GM23338 (cell line): Measurements from ENCODE around the gene ZBED5. TPM values are rescaled to one million over a fixed set of nuclear protein-coding genes. Genes with fewer than 3 reads are reported as not detected.

Experiments
- ATAC-seq: fragments of 200-7000 bp; cut with Tn5 transposase; 3 replicates; pipeline ENCODE4 v1.9.1; 2020
- DNase-seq: peaks from one replicate; pipeline ENCODE4 v3.0.0-alpha.2; 2015; ENCODE audit warnings: low spot score
- H2AFZ ChIP-seq: fragments of 200-600 bp; sonication (generic); 2 replicates; pipeline ENCODE4 v1.8.0; 2016; ENCODE audit warnings: antibody characterized with exemption, mild to moderate bottlenecking, moderate library complexity
- H3F3A ChIP-seq: fragments of 200-600 bp; sonication (generic); replicated peaks from 2 replicates; pipeline ENCODE4 v1.8.0; 2017; ENCODE audit warnings: antibody characterized with exemption, mixed run types, low read depth
- H3K27ac ChIP-seq: fragments of 200-600 bp; sonication (generic); 2 replicates; pipeline ENCODE4 v1.6.1; 2016; ENCODE audit warnings: low read depth
- H3K27me3 ChIP-seq: fragments of 200-600 bp; sonication (generic); 2 replicates; pipeline ENCODE4 v1.8.0; 2016; ENCODE audit warnings: mild to moderate bottlenecking, mixed run types, moderate library complexity; ENCODE audit not compliant: insufficient read depth
- H3K36me3 ChIP-seq: fragments of 200-600 bp; sonication (generic); 2 replicates; pipeline ENCODE4 v1.8.0; 2016; ENCODE audit warnings: mild to moderate bottlenecking; ENCODE audit not compliant: insufficient read depth
- H3K4me1 ChIP-seq: fragments of 200-600 bp; sonication (generic); 2 replicates; pipeline ENCODE4 v1.8.0; 2016; ENCODE audit warnings: mild to moderate bottlenecking, moderate library complexity; ENCODE audit not compliant: insufficient read depth
- H3K4me2 ChIP-seq: fragments of 200-600 bp; sonication (generic); 2 replicates; pipeline ENCODE4 v1.7.1; 2017; ENCODE audit warnings: mixed run types
- H3K4me3 ChIP-seq: fragments of 200-600 bp; sonication (generic); 2 replicates; pipeline ENCODE4 v1.6.1; 2016; ENCODE audit warnings: mixed run types
- H3K79me2 ChIP-seq: fragments of 200-600 bp; sonication (generic); replicated peaks from 2 replicates; pipeline ENCODE4 v1.8.0; 2017; ENCODE audit warnings: mild to moderate bottlenecking; ENCODE audit not compliant: insufficient read depth
- H3K9me2 ChIP-seq: fragments of 200-600 bp; sonication (generic); 2 replicates; pipeline ENCODE4 v1.8.0; 2017; ENCODE audit not compliant: insufficient read depth
- H4K20me1 ChIP-seq: fragments of 200-600 bp; sonication (generic); replicated peaks from 2 replicates; pipeline ENCODE4 v1.8.0; 2017; ENCODE audit warnings: mild to moderate bottlenecking; ENCODE audit not compliant: insufficient read depth
- H3K27ac Mint-ChIP-seq: 2 replicates; pipeline ENCODE4 v1.8.0; 2020; ENCODE audit warnings: inconsistent platforms, mild to moderate bottlenecking, moderate library complexity, mixed read lengths
- H3K27me3 Mint-ChIP-seq: 3 replicates; pipeline ENCODE4 v1.8.0; 2022; ENCODE audit warnings: low read depth, mild to moderate bottlenecking, moderate library complexity, mixed read lengths, inconsistent platforms; ENCODE audit not compliant: insufficient read depth, poor library complexity
- H3K36me3 Mint-ChIP-seq: 3 replicates; pipeline ENCODE4 v1.8.0; 2021; ENCODE audit warnings: low read depth, mild to moderate bottlenecking, inconsistent platforms, moderate library complexity, mixed read lengths
- H3K4me1 Mint-ChIP-seq: 3 replicates; pipeline ENCODE4 v1.8.0; 2020; ENCODE audit warnings: mild to moderate bottlenecking, inconsistent platforms, mixed read lengths
- H3K4me3 Mint-ChIP-seq: 3 replicates; pipeline ENCODE4 v1.8.0; 2021; ENCODE audit warnings: moderate library complexity, mild to moderate bottlenecking, inconsistent platforms, mixed read lengths
- H3K9me3 Mint-ChIP-seq: 3 replicates; pipeline ENCODE4 v1.8.0; 2020; ENCODE audit warnings: moderate library complexity, mild to moderate bottlenecking, inconsistent platforms, mixed read lengths
- CREB1 ChIP-seq: fragments of 250-450 bp; sonication (Bioruptor Pico); IDR thresholded peaks from 2 replicates; pipeline ENCODE4 v1.5.0; 2020; ENCODE audit warnings: low read depth, mild to moderate bottlenecking, moderate library complexity
- EZH2 ChIP-seq: fragments of 200-600 bp; sonication (generic); IDR thresholded peaks from one replicate; pipeline ENCODE4 v1.8.0; 2017; ENCODE audit warnings: antibody characterized with exemption, mild to moderate bottlenecking, low read depth; ENCODE audit not compliant: unreplicated experiment
- EZH2phosphoT487 ChIP-seq: fragments of 200-600 bp; sonication (generic); IDR thresholded peaks from one replicate; pipeline ENCODE4 v1.8.1; 2018; ENCODE audit warnings: antibody characterized with exemption; ENCODE audit not compliant: unreplicated experiment
- JUNB ChIP-seq: IDR thresholded peaks from one replicate; pipeline ENCODE4 v1.6.1; 2016; ENCODE audit warnings: antibody characterized with exemption; ENCODE audit not compliant: unreplicated experiment
- NANOG ChIP-seq: IDR thresholded peaks from 2 replicates; pipeline ENCODE4 v1.6.1; 2016; ENCODE audit warnings: antibody characterized with exemption, borderline replicate concordance
- POLR2AphosphoS5 ChIP-seq: IDR thresholded peaks from 2 replicates; pipeline ENCODE4 v1.6.1; 2016; ENCODE audit warnings: antibody characterized with exemption, low read depth
- STAT1 ChIP-seq: IDR thresholded peaks from one replicate; pipeline ENCODE4 v1.6.1; 2016; ENCODE audit warnings: antibody characterized with exemption; ENCODE audit not compliant: unreplicated experiment
- ZNF114 ChIP-seq: fragments of 250-450 bp; sonication (Bioruptor Pico); IDR thresholded peaks from 2 replicates; pipeline ENCODE4 v1.5.0; 2020; ENCODE audit warnings: mild to moderate bottlenecking, moderate library complexity
- ZNF331 ChIP-seq: fragments of 250-450 bp; sonication (Bioruptor Pico); IDR thresholded peaks from 2 replicates; pipeline ENCODE4 v1.5.0; 2020; ENCODE audit warnings: low read depth, mild to moderate bottlenecking, moderate library complexity
- polyA plus RNA-seq: library from polyadenylated mRNA; unstranded; fragments of >200 nt; fragmentation: Nextera tagmentation; extraction: Ambion mirVana; gene quantifications from 2 replicates; pipeline ENCODE4 v1.2.1, GENCODE V29; 2016
- total RNA-seq: library from RNA; depleted of rRNA; stranded (reverse); fragments of >200 nt; shearing (Covaris generic); gene quantifications from 2 replicates; pipeline ENCODE4 v1.2.3, GENCODE V29; 2014
- TF ChIP-seq, protein P1 (sequence below): fragments of 250-450 bp; sonication (Bioruptor Pico); IDR thresholded peaks from 2 replicates; pipeline ENCODE4 v1.5.0; 2020; ENCODE audit warnings: mild to moderate bottlenecking, moderate library complexity
- TF ChIP-seq, protein P2 (sequence below), 2 experiments: fragments of 200-600 bp in 1 of 2; sonication (generic) in 1 of 2; conservative IDR thresholded peaks; 2 replicates each; pipeline versions ENCODE4 v1.5.1 to v1.6.1; 2016 to 2017; ENCODE audit warnings: antibody characterized with exemption in 2 of 2, low read depth in 2 of 2, mild to moderate bottlenecking in 2 of 2, moderate library complexity in 1 of 2
- TF ChIP-seq, protein P3 (sequence below): IDR thresholded peaks from 2 replicates; pipeline ENCODE4 v1.6.1; 2016; ENCODE audit warnings: antibody characterized with exemption
- TF ChIP-seq, protein P4 (sequence below): IDR thresholded peaks from one replicate; pipeline ENCODE4 v1.6.1; 2018; ENCODE audit warnings: antibody characterized with exemption; ENCODE audit not compliant: unreplicated experiment

ZBED5 gene
- total and polyA plus RNA-seq, 2 experiments from 2014 or later: 54.1 to 56.3 TPM

DNA sequence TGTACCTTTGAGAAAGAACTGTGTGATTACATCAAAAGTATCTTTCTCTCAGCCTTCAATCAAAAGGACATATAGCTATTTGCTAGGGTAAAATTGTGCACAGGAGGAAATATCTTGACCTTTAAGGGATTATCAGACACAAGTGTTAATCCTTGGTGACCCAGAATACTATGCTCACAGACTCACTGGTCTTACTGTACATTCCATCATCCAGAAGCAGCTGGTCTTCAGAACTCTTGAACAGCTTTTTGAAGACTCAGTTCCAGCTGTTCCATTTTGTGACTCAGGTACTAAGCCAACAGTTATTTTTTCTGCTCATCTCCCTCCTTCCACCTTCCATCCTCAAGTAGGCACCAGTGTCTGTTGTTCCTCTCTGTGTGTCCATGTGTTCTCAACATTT lies 19.8 kb downstream of the ZBED5 start:
- no peaks in the 10 kb centered on the region; the same call in 1 of the 2 replicates for H3K4me1 ChIP-seq
- Mint-ChIP-seq H3K9me3 (no peaks in the 10 kb centered on the region), H3K4me3 (no peak overlapping the region), H3K27ac (no peak overlapping the region), H3K27me3 (peaks cover 2% of the 10 kb centered on the region), H3K4me1 (no peaks in the 10 kb centered on the region), H3K36me3 (no peaks in the 10 kb centered on the region)
- no peaks in the 10 kb centered on the region for H3F3A ChIP-seq
- H3K4me3 ChIP-seq: no peak overlapping the region
- H3K9me2 ChIP-seq: no peaks in the 10 kb centered on the region
- H2AFZ ChIP-seq: no peak overlapping the region
- no peak overlapping the region for H3K27ac ChIP-seq
- H3K27me3 ChIP-seq: no peaks in the 10 kb centered on the region
- H3K36me3 ChIP-seq: no peaks in the 10 kb centered on the region
- ATAC-seq: no peak
- TF ChIP-seq NANOG (no peak), CREB1 (CRISPR knock-in tag) (no peak), STAT1 (no peak), JUNB (no peak), ZNF331 (no peak), POLR2AphosphoS5 (no peak), ZNF114 (CRISPR knock-in tag) (no peak), EZH2phosphoT487 (no peak), EZH2 (no peak)
- TF ChIP-seq, protein P1, sequence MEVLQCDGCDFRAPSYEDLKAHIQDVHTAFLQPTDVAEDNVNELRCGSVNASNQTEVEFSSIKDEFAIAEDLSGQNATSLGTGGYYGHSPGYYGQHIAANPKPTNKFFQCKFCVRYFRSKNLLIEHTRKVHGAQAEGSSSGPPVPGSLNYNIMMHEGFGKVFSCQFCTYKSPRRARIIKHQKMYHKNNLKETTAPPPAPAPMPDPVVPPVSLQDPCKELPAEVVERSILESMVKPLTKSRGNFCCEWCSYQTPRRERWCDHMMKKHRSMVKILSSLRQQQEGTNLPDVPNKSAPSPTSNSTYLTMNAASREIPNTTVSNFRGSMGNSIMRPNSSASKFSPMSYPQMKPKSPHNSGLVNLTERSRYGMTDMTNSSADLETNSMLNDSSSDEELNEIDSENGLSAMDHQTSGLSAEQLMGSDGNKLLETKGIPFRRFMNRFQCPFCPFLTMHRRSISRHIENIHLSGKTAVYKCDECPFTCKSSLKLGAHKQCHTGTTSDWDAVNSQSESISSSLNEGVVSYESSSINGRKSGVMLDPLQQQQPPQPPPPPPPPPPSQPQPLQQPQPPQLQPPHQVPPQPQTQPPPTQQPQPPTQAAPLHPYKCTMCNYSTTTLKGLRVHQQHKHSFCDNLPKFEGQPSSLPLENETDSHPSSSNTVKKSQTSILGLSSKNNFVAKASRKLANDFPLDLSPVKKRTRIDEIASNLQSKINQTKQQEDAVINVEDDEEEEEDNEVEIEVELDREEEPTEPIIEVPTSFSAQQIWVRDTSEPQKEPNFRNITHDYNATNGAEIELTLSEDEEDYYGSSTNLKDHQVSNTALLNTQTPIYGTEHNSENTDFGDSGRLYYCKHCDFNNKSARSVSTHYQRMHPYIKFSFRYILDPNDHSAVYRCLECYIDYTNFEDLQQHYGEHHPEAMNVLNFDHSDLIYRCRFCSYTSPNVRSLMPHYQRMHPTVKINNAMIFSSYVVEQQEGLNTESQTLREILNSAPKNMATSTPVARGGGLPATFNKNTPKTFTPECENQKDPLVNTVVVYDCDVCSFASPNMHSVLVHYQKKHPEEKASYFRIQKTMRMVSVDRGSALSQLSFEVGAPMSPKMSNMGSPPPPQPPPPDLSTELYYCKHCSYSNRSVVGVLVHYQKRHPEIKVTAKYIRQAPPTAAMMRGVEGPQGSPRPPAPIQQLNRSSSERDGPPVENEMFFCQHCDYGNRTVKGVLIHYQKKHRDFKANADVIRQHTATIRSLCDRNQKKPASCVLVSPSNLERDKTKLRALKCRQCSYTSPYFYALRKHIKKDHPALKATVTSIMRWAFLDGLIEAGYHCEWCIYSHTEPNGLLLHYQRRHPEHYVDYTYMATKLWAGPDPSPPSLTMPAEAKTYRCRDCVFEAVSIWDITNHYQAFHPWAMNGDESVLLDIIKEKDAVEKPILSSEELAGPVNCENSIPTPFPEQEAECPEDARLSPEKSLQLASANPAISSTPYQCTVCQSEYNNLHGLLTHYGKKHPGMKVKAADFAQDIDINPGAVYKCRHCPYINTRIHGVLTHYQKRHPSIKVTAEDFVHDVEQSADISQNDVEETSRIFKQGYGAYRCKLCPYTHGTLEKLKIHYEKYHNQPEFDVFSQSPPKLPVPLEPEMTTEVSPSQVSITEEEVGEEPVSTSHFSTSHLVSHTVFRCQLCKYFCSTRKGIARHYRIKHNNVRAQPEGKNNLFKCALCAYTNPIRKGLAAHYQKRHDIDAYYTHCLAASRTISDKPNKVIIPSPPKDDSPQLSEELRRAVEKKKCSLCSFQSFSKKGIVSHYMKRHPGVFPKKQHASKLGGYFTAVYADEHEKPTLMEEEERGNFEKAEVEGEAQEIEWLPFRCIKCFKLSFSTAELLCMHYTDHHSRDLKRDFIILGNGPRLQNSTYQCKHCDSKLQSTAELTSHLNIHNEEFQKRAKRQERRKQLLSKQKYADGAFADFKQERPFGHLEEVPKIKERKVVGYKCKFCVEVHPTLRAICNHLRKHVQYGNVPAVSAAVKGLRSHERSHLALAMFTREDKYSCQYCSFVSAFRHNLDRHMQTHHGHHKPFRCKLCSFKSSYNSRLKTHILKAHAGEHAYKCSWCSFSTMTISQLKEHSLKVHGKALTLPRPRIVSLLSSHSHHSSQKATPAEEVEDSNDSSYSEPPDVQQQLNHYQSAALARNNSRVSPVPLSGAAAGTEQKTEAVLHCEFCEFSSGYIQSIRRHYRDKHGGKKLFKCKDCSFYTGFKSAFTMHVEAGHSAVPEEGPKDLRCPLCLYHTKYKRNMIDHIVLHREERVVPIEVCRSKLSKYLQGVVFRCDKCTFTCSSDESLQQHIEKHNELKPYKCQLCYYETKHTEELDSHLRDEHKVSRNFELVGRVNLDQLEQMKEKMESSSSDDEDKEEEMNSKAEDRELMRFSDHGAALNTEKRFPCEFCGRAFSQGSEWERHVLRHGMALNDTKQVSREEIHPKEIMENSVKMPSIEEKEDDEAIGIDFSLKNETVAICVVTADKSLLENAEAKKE (CRISPR knock-in tag): no peak
- TF ChIP-seq, protein P2, sequence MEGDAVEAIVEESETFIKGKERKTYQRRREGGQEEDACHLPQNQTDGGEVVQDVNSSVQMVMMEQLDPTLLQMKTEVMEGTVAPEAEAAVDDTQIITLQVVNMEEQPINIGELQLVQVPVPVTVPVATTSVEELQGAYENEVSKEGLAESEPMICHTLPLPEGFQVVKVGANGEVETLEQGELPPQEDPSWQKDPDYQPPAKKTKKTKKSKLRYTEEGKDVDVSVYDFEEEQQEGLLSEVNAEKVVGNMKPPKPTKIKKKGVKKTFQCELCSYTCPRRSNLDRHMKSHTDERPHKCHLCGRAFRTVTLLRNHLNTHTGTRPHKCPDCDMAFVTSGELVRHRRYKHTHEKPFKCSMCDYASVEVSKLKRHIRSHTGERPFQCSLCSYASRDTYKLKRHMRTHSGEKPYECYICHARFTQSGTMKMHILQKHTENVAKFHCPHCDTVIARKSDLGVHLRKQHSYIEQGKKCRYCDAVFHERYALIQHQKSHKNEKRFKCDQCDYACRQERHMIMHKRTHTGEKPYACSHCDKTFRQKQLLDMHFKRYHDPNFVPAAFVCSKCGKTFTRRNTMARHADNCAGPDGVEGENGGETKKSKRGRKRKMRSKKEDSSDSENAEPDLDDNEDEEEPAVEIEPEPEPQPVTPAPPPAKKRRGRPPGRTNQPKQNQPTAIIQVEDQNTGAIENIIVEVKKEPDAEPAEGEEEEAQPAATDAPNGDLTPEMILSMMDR (conservative IDR thresholded peaks at IDR 0.05; ENCODE audit: low read depth in 2 of 2): no peak
- TF ChIP-seq, protein P3, sequence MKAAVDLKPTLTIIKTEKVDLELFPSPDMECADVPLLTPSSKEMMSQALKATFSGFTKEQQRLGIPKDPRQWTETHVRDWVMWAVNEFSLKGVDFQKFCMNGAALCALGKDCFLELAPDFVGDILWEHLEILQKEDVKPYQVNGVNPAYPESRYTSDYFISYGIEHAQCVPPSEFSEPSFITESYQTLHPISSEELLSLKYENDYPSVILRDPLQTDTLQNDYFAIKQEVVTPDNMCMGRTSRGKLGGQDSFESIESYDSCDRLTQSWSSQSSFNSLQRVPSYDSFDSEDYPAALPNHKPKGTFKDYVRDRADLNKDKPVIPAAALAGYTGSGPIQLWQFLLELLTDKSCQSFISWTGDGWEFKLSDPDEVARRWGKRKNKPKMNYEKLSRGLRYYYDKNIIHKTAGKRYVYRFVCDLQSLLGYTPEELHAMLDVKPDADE: no peak
- TF ChIP-seq, protein P4, sequence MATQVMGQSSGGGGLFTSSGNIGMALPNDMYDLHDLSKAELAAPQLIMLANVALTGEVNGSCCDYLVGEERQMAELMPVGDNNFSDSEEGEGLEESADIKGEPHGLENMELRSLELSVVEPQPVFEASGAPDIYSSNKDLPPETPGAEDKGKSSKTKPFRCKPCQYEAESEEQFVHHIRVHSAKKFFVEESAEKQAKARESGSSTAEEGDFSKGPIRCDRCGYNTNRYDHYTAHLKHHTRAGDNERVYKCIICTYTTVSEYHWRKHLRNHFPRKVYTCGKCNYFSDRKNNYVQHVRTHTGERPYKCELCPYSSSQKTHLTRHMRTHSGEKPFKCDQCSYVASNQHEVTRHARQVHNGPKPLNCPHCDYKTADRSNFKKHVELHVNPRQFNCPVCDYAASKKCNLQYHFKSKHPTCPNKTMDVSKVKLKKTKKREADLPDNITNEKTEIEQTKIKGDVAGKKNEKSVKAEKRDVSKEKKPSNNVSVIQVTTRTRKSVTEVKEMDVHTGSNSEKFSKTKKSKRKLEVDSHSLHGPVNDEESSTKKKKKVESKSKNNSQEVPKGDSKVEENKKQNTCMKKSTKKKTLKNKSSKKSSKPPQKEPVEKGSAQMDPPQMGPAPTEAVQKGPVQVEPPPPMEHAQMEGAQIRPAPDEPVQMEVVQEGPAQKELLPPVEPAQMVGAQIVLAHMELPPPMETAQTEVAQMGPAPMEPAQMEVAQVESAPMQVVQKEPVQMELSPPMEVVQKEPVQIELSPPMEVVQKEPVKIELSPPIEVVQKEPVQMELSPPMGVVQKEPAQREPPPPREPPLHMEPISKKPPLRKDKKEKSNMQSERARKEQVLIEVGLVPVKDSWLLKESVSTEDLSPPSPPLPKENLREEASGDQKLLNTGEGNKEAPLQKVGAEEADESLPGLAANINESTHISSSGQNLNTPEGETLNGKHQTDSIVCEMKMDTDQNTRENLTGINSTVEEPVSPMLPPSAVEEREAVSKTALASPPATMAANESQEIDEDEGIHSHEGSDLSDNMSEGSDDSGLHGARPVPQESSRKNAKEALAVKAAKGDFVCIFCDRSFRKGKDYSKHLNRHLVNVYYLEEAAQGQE: no peak
- no peak for DNase-seq
- H3K79me2 ChIP-seq: no peaks in the 10 kb centered on the region
- no peak overlapping the region for H3K4me2 ChIP-seq
- H4K20me1 ChIP-seq: no peaks in the 10 kb centered on the region
